ENCODE data around the gene LIN37.

GRCh38 chr19:35730326-35730725, 18.1 kb upstream of the LIN37 start:
- TF ChIP-seq SIN3A (IDR thresholded peaks at IDR 0.05; ENCODE audit: borderline replicate concordance, insufficient read depth, low read length) (no peak), POLR2AphosphoS5 (IDR thresholded peaks at IDR 0.05; ENCODE audit: low read depth, low read length) (no peak), TAF1 (IDR thresholded peaks at IDR 0.05; ENCODE audit: borderline replicate concordance, insufficient read depth, low read length) (no peak), FOXP2 (optimal IDR thresholded peaks at IDR 0.05; ENCODE audit: borderline replicate concordance, extremely low read depth, extremely low read length, insufficient read depth) (no peak)
